GM23248 (cell line): ENCODE results near the gene ETFA. TPM values are rescaled to one million over a fixed set of nuclear protein-coding genes. Genes with fewer than 3 reads are reported as not detected.

Experiments used
- DNase-seq: peaks from one replicate; pipeline ENCODE4 v3.0.0-alpha.2; 2015
- H2AFZ ChIP-seq: fragments of 200-600 bp; sonication (generic); 2 replicates; pipeline ENCODE4 v1.6.1; 2016; ENCODE audit warnings: antibody characterized with exemption
- H3F3A ChIP-seq: fragments of 200-600 bp; sonication (generic); 2 replicates; pipeline ENCODE4 v1.6.1; 2016; ENCODE audit warnings: mild to moderate bottlenecking, antibody characterized with exemption, mixed run types; ENCODE audit not compliant: insufficient read depth
- H3K27ac ChIP-seq: fragments of 200-600 bp; sonication (generic); 2 replicates; pipeline ENCODE4 v1.5.1; 2016; ENCODE audit warnings: mild to moderate bottlenecking
- H3K27me3 ChIP-seq: fragments of 200-600 bp; sonication (generic); replicated peaks from 2 replicates; pipeline ENCODE4 v1.6.1; 2016; ENCODE audit warnings: mild to moderate bottlenecking; ENCODE audit not compliant: insufficient read depth
- H3K36me3 ChIP-seq: fragments of 200-600 bp; sonication (generic); 2 replicates; pipeline ENCODE4 v1.6.1; 2016; ENCODE audit warnings: low read depth, mild to moderate bottlenecking
- H3K4me1 ChIP-seq: fragments of 200-600 bp; sonication (generic); 2 replicates; pipeline ENCODE4 v1.6.1; 2016; ENCODE audit warnings: mild to moderate bottlenecking; ENCODE audit not compliant: insufficient read depth
- H3K4me2 ChIP-seq: fragments of 200-600 bp; sonication (generic); one replicate; pipeline ENCODE4 v1.6.1; 2016; ENCODE audit warnings: mild to moderate bottlenecking; ENCODE audit not compliant: unreplicated experiment
- H3K4me3 ChIP-seq: fragments of 200-600 bp; sonication (generic); 2 replicates; pipeline ENCODE4 v1.5.1; 2016; ENCODE audit warnings: mild to moderate bottlenecking
- H3K79me2 ChIP-seq: fragments of 200-600 bp; sonication (generic); 2 replicates; pipeline ENCODE4 v1.6.1; 2016; ENCODE audit warnings: mild to moderate bottlenecking; ENCODE audit not compliant: insufficient read depth
- H3K9ac ChIP-seq: fragments of 200-600 bp; sonication (generic); 2 replicates; pipeline ENCODE4 v1.6.1; 2016; ENCODE audit warnings: mild to moderate bottlenecking
- H3K9me2 ChIP-seq: fragments of 200-600 bp; sonication (generic); 2 replicates; pipeline ENCODE4 v1.6.1; 2016; ENCODE audit warnings: mixed run types, mild to moderate bottlenecking, moderate library complexity; ENCODE audit not compliant: insufficient read depth
- H3K9me3 ChIP-seq: fragments of 200-600 bp; sonication (generic); one replicate; pipeline ENCODE4 v1.6.1; 2017; ENCODE audit warnings: low read depth
- H4K20me1 ChIP-seq: fragments of 200-600 bp; sonication (generic); 2 replicates; pipeline ENCODE4 v1.6.0; 2016; ENCODE audit not compliant: insufficient read depth
- EZH2 ChIP-seq: fragments of 200-600 bp; sonication (generic); IDR thresholded peaks from 2 replicates; pipeline ENCODE4 v1.6.1; 2018; ENCODE audit warnings: antibody characterized with exemption, mild to moderate bottlenecking; ENCODE audit not compliant: insufficient read depth, poor library complexity, severe bottlenecking
- EZH2phosphoT487 ChIP-seq: fragments of 200-600 bp; sonication (generic); IDR thresholded peaks from 2 replicates; pipeline ENCODE4 v1.6.1; 2018; ENCODE audit warnings: antibody characterized with exemption, moderate library complexity, mild to moderate bottlenecking, low read depth; ENCODE audit not compliant: insufficient read depth
- WGBS, 2 experiments: methylation state at CpG; one replicate each; pipeline ENCODE4 v1.1.6; 2015 to 2017; ENCODE audit warnings: low lambda C conversion rate in 2 of 2, low coverage in 1 of 2; ENCODE audit errors: missing lambda C conversion rate in 2 of 2; 5-methylcytosine and 5-hydroxymethylcytosine counted together
- in situ Hi-C: fragments of 300-500 bp; cut with MboI; formaldehyde crosslinking; loops from 2 replicates; pipeline ENCODE4 v1.15.0; 2020
- polyA plus RNA-seq: library from polyadenylated mRNA; unstranded; fragments of >200 nt; fragmentation: Nextera tagmentation; extraction: Ambion mirVana; gene quantifications from 2 replicates; pipeline ENCODE4 v1.2.1, GENCODE V29; 2016
- total RNA-seq: library from RNA; depleted of rRNA; stranded (reverse); fragments of >200 nt; shearing (Covaris generic); gene quantifications from 2 replicates; pipeline ENCODE4 v1.2.3, GENCODE V29; 2014

ETFA gene
- total and polyA plus RNA-seq, 2 experiments from 2014 or later = 94.8 to 141 TPM

DNA sequence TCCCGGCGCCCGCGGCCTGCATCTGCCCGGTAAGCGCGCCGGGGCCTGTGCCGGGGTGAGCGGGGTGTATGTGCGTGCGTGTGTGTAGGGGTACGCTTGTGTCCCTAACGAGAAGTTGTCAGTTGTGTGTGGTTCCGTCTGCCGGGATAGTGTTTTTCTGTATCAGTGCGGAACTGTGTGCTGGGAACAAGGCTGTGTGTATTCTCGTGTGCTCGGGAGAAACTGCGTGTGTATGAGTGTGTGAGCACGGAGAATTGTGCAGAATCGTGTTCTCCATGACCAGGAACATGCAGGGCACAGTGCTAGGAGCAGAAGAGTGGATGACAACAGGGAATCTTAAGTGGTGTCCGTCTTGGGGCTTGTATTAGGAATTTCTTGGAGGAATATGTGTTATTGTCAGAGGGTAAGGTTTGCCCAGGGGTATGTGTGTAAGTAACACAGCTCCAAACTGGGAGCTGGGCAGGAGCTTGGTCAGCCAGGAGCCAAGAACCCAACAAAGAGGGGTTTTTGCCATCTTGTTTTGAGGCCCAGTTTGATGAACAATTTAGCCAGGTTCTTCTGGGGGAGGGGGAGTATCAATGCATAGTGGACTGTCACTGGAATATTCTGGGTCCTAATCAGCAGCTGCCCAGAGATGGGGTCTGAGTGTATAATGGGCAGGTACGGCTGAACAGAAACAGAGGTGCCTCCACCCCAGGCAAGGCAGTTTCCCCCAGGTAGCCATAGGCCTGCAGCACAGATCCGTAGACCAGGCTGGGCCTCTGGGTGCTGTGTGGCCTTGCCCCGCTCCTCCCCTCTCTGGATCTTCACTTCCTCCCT lies 27.4 kb upstream of the ETFA start:
- TF ChIP-seq EZH2 = peak; percentile 70
- TF ChIP-seq EZH2phosphoT487 = no peak
- Histone ChIP-seq H3K79me2 (no peaks in the 10 kb centered on the region), H3K27ac (no peak overlapping the region), H3K4me1 (no peaks in the 10 kb centered on the region), H3K9me2 (no peaks in the 10 kb centered on the region), H4K20me1 (no peaks in the 10 kb centered on the region), H3K27me3 (peaks cover 67% of the 10 kb centered on the region), H3K36me3 (no peaks in the 10 kb centered on the region), H3K4me2 (no peak overlapping the region), H3K4me3 (no peak overlapping the region), H3K9me3 (no peaks in the 10 kb centered on the region), H2AFZ (no peak overlapping the region), H3F3A (no peaks in the 10 kb centered on the region; the same call in 1 of the 2 replicates), H3K9ac (no peak overlapping the region)
- in situ Hi-C loops = no loop called here
- no peak for DNase-seq
- 72 to 73% methylated on average over 26 of the region's 26 CpGs for WGBS, 2 experiments

DNA sequence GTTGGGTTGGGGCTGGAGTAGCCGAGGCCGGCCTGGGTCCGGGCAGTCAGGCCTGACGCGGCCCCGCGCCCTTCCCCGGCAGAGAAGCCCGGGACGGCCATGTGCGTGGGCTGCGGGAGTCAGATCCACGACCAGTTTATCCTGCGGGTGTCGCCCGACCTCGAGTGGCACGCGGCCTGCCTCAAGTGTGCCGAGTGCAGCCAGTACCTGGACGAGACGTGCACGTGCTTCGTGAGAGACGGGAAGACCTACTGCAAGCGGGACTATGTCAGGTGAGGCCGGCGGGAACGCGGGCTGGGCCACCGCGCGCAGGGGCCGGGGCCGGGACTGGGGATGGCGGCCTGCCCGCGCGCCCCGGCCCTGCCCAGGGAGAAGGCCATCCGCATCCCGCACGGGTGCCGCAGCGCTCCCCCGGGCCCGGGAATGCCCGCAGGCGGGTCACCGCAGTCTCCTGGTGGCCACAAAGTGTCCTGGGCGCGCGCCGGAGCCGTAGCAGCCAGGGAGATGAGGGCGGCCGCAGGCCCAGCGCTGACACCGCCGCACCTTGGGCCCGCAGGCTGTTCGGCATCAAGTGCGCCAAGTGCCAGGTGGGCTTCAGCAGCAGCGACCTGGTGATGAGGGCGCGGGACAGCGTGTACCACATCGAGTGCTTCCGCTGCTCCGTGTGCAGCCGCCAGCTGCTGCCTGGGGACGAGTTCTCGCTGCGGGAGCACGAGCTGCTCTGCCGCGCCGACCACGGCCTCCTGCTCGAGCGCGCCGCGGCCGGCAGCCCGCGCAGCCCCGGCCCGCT lies 26.6 kb upstream of the ETFA start:
- peak overlapping the region; percentile 68 for H2AFZ ChIP-seq
- 30 to 31% methylated on average over 62 to 77 of the region's 89 CpGs for WGBS, 2 experiments
- no peaks in the 10 kb centered on the region for H3K36me3 ChIP-seq
- DNase-seq = no peak
- H3K27me3 ChIP-seq = peaks cover 60% of the 10 kb centered on the region
- peak overlapping the region; percentile 61 for H3K4me2 ChIP-seq
- no peaks in the 10 kb centered on the region; the same call in 1 of the 2 replicates for H3F3A ChIP-seq
- H3K4me3 ChIP-seq = peak overlapping the region; percentile 65
- H3K9ac ChIP-seq = peak overlapping the region; percentile 80; the same call in 1 of the 2 replicates
- in situ Hi-C loops = no loop called here
- no peaks in the 10 kb centered on the region for H3K9me2 ChIP-seq
- no peaks in the 10 kb centered on the region for H3K9me3 ChIP-seq
- no peaks in the 10 kb centered on the region for H4K20me1 ChIP-seq
- H3K79me2 ChIP-seq = no peaks in the 10 kb centered on the region
- no peak for TF ChIP-seq EZH2
- no peak for TF ChIP-seq EZH2phosphoT487
- H3K27ac ChIP-seq = no peak overlapping the region
- no peaks in the 10 kb centered on the region for H3K4me1 ChIP-seq

DNA sequence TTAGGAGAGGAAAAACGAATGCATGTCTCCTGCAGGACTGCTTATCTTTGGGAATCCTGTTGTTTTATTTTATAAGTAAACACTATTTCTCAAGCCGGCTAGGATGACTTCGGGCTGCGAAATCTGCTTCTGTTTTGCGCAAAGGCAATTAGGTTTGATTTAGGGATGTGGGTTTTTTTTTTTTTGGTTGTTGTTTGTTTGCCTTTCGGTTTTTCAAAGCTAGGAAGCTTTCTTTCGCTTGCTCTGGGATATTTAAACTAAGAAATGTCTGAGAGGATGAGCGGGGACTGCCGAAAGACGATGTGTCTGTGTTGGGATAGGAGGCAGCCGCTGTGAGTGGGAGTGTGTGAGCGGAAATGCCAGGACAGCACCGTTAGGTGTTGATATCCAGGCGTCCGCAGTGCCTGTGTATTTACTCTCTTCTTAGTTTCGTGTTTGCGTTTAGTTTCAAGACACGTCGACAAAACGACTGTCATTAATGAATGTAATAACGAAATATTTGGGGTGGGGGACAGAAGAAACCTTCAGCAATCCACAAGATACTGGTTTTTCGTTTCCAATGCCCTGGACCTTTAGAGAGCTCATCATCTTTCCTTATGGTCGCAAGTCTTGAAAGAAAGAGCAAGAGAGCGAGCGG lies 25.9 kb upstream of the ETFA start:
- Histone ChIP-seq H3K79me2 (no peaks in the 10 kb centered on the region), H3K4me2 (peak overlapping the region; percentile 61), H3K27ac (peak overlapping the region; percentile 23), H3K4me1 (no peaks in the 10 kb centered on the region), H2AFZ (peak overlapping the region; percentile 68), H3F3A (no peaks in the 10 kb centered on the region; the same call in 1 of the 2 replicates), H3K27me3 (peaks cover 53% of the 10 kb centered on the region), H3K9me2 (no peaks in the 10 kb centered on the region), H3K4me3 (peak overlapping the region; percentile 65), H4K20me1 (no peaks in the 10 kb centered on the region), H3K9ac (peak overlapping the region; percentile 80), H3K36me3 (no peaks in the 10 kb centered on the region), H3K9me3 (no peaks in the 10 kb centered on the region)
- TF ChIP-seq EZH2phosphoT487 (0 out of 2 replicates have a peak, but pooled peaks have one; percentile 38), EZH2 (no peak)
- peak; percentile 63 for DNase-seq
- in situ Hi-C loops = no loop called here
- 16 to 17% methylated on average over 25 of the region's 25 CpGs for WGBS, 2 experiments

DNA sequence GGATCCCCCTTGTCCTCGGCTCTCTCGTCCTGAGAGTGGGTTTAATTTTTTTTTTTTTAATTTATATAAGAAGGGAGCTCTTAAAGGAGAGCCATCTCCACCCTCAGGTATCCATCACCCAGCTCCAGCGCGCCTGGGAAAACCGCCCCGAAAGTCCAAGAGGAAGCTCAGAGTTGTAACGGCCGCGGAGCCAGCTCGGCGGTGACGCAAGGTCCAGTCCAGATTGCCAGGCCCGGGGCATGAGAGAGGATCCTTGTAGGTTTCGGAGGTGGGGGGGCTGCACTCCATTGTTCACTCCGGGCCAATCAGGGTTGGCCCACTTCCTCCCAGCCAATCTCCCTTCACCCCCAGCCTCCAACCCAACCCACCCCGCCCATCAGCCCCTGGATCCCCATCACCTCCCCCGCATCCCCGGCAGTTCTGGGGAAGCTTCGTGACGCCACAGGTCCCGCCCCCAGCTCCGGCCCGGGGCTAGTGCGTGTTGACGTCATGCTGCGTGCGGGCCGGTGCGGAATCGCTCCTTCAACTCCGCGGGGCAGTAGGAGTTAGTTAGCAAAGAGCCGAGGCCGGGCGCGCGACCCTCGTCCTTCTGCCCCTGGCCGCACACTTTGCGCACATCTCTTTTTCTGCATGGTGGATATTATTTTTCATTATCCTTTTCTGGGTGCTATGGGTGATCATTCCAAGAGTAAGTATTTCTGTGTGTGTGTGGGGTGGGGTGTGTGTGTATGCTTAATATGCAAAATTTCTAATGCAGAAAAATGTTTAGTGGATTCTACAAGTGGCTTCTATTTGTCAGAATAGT lies 25.2 kb upstream of the ETFA start, which contains the start of gene ISL2:
Gene ISL2 (plus strand): TSS at position 520 of the 805 bp plus-strand sequence. CDS start 111 bp downstream, at position 631.
- H3K79me2 ChIP-seq = no peaks in the 10 kb centered on the region
- H3K4me1 ChIP-seq = no peaks in the 10 kb centered on the region
- H3K9me3 ChIP-seq = no peaks in the 10 kb centered on the region
- H3F3A ChIP-seq = no peaks in the 10 kb centered on the region; the same call in 1 of the 2 replicates
- no peaks in the 10 kb centered on the region for H3K9me2 ChIP-seq
- DNase-seq = peak; percentile 90
- in situ Hi-C loops = no loop called here
- peaks cover 46% of the 10 kb centered on the region for H3K27me3 ChIP-seq
- H3K9ac ChIP-seq = peak within 1 kb of the TSS; percentile 80
- H3K36me3 ChIP-seq = no peaks in the 10 kb centered on the region
- H3K27ac ChIP-seq = peak within 1 kb of the TSS; percentile 61
- H4K20me1 ChIP-seq = no peaks in the 10 kb centered on the region
- peak within 1 kb of the TSS; percentile 61 for H3K4me2 ChIP-seq
- H3K4me3 ChIP-seq = peak within 1 kb of the TSS; percentile 65
- 7% methylated on average over 35 to 40 of the region's 40 CpGs for WGBS, 2 experiments
- peak within 1 kb of the TSS; percentile 68 for H2AFZ ChIP-seq
- no peak for TF ChIP-seq EZH2
- no peak for TF ChIP-seq EZH2phosphoT487
